Measurements from ENCODE around the gene CNTN4. TPM values are rescaled to one million over a fixed set of nuclear protein-coding genes. Genes with fewer than 3 reads are reported as not detected.

Gene CNTN4
- total and polyA plus RNA-seq, 2 of the 8 experiments (the other 6 are each of a cell fraction or from before 2014, with no cell fraction given): 0.41 to 2.2 TPM

GRCh38 chr3:2879023-2879422 is 780.4 kb downstream of the CNTN4 start:
- H3K36me3 ChIP-seq (ENCODE audit: control insufficient read depth in 2 of 4, insufficient read depth in 4 of 4, low read length in 3 of 4): no peaks in the 10 kb centered on the region
- no peak overlapping the region for H2BK12ac ChIP-seq (ENCODE audit: low read depth, low read length)
- no peak overlapping the region for H2BK20ac ChIP-seq (ENCODE audit: low read length)
- no peak overlapping the region for H4K5ac ChIP-seq (ENCODE audit: insufficient read length, low read depth, low read length)
- no peaks in the 10 kb centered on the region for H3K79me1 ChIP-seq (ENCODE audit: low read depth, low read length)
- ChIA-PET POLR2A (ENCODE audit: partially characterized antibody) (no interaction called here), CTCF (ENCODE audit: partially characterized antibody) (no interaction called here)
- no peaks in the 10 kb centered on the region for H3K9me3 ChIP-seq (ENCODE audit: insufficient read depth in 2 of 2, low read depth in 1 of 2, low read length in 1 of 2)
- no peak overlapping the region for H3K18ac ChIP-seq (ENCODE audit: extremely low read depth, low read length)
- H2AK5ac ChIP-seq (ENCODE audit: low read depth, low read length): no peak overlapping the region
- no peak overlapping the region for H3K56ac ChIP-seq (replicated peaks; ENCODE audit: insufficient read length, low read depth, low read length)
- H4K91ac ChIP-seq (replicated peaks; ENCODE audit: insufficient read length, low read length): no peak overlapping the region
- no peak overlapping the region for H2AFZ ChIP-seq (ENCODE audit: low read length)
- no peak overlapping the region for H3K14ac ChIP-seq (ENCODE audit: insufficient read length)
- H3K23ac ChIP-seq (ENCODE audit: insufficient read length): no peak overlapping the region
- no peak overlapping the region for H3K4ac ChIP-seq (replicated peaks; ENCODE audit: insufficient read length, low read depth, low read length)
- H4K8ac ChIP-seq (ENCODE audit: extremely low read depth, insufficient read depth, low read length): no peak overlapping the region
- no peak overlapping the region for H2BK5ac ChIP-seq (ENCODE audit: low read depth, low read length)
- no peak overlapping the region for H3K9ac ChIP-seq (replicated peaks in 1 of 4; ENCODE audit: extremely low read depth in 1 of 4, low read depth in 3 of 4, low read length in 3 of 4)
- H3K27ac ChIP-seq (ENCODE audit: low read depth, low read length): no peak overlapping the region
- H3K23me2 ChIP-seq (ENCODE audit: low read depth, low read length): no peaks in the 10 kb centered on the region
- H3K4me3 ChIP-seq (ENCODE audit: extremely low read depth in 1 of 4, insufficient read depth in 2 of 4, low read depth in 3 of 4, low read length in 4 of 4): no peak overlapping the region
- no peak overlapping the region for H2BK15ac ChIP-seq (ENCODE audit: low read length)
- H3K4me1 ChIP-seq (replicated peaks in 1 of 4; ENCODE audit: control insufficient read depth in 3 of 4, insufficient read depth in 4 of 4, low read length in 3 of 4): no peaks in the 10 kb centered on the region
- no peaks in the 10 kb centered on the region for H4K20me1 ChIP-seq (replicated peaks in 1 of 2; ENCODE audit: control insufficient read depth in 1 of 2, insufficient read depth in 2 of 2, low read length in 2 of 2)
- H3K4me2 ChIP-seq (ENCODE audit: insufficient read depth in 1 of 2, low read depth in 2 of 2, low read length in 2 of 2): no peak overlapping the region
- H3K27me3 ChIP-seq (replicated peaks in 1 of 4; ENCODE audit: control insufficient read depth in 3 of 4, extremely low read depth in 1 of 4, insufficient read depth in 3 of 4, low read length in 3 of 4): no peaks in the 10 kb centered on the region
- H3K79me2 ChIP-seq (ENCODE audit: control insufficient read depth in 1 of 2, insufficient read depth in 2 of 2, low read length in 2 of 2): no peaks in the 10 kb centered on the region
- DNase-seq (ENCODE audit: low read depth in 1 of 2, low spot score in 2 of 2) (no peak), FAIRE-seq (no peak)
- WGBS, 2 experiments (ENCODE audit: extremely low coverage in 1 of 2, insufficient coverage in 1 of 2, insufficient read length in 1 of 2, insufficient replicate concordance in 2 of 2, low coverage in 1 of 2, low lambda C conversion rate in 2 of 2, missing lambda C conversion rate in 1 of 2): 88% methylated on average over 2 of the region's 2 CpGs; no CpG with 5 or more reads in 1 of the 2 experiments
- no peak overlapping the region for H2BK120ac ChIP-seq (replicated peaks; ENCODE audit: low read depth, low read length)
- no peak for TF ChIP-seq EZH2 (IDR thresholded peaks at IDR 0.05; ENCODE audit: low read depth, low read length, severe bottlenecking)
- TF ChIP-seq SP1 (IDR thresholded peaks at IDR 0.05; ENCODE audit: low read depth, low read length): no peak
- TF ChIP-seq BACH1 (IDR thresholded peaks at IDR 0.05; ENCODE audit: low read length): no peak
- TF ChIP-seq SIRT6 (IDR thresholded peaks at IDR 0.05; ENCODE audit: low read length): no peak
- TF ChIP-seq PHF8 (conservative IDR thresholded peaks at IDR 0.05; ENCODE audit: low read depth, low read length): no peak
- TF ChIP-seq E2F6 (IDR thresholded peaks at IDR 0.05): no peak
- no peak for TF ChIP-seq RNF2 (IDR thresholded peaks at IDR 0.05; ENCODE audit: borderline replicate concordance, low read depth, low read length, missing control alignments, poor library complexity, severe bottlenecking)
- no peak for TF ChIP-seq ZNF274 (IDR thresholded peaks at IDR 0.05; ENCODE audit: borderline replicate concordance, extremely low read depth, low read length)
- TF ChIP-seq, protein P1, sequence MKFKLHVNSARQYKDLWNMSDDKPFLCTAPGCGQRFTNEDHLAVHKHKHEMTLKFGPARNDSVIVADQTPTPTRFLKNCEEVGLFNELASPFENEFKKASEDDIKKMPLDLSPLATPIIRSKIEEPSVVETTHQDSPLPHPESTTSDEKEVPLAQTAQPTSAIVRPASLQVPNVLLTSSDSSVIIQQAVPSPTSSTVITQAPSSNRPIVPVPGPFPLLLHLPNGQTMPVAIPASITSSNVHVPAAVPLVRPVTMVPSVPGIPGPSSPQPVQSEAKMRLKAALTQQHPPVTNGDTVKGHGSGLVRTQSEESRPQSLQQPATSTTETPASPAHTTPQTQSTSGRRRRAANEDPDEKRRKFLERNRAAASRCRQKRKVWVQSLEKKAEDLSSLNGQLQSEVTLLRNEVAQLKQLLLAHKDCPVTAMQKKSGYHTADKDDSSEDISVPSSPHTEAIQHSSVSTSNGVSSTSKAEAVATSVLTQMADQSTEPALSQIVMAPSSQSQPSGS (IDR thresholded peaks at IDR 0.05; ENCODE audit: low read length): no peak
- TF ChIP-seq CHD1 (IDR thresholded peaks at IDR 0.05; ENCODE audit: low read depth, low read length): no peak
- TF ChIP-seq RBBP5 (IDR thresholded peaks at IDR 0.05; ENCODE audit: borderline replicate concordance, low read depth, low read length): no peak
- TF ChIP-seq JUND (IDR thresholded peaks at IDR 0.05; ENCODE audit: low read length): no peak
- TF ChIP-seq SP4 (IDR thresholded peaks at IDR 0.05; ENCODE audit: low read length): no peak
